NCI-H2171 (cell line): ENCODE measurements around the gene SPTBN4.
"Not testable (repeated sequence)": the region's sequence is repeated elsewhere in the genome, so short reads cannot be mapped to it uniquely, and the experiment has no call there.

Source experiments
- DNase-seq: peaks from one replicate; lab custom pipeline; 2025; lab: John Stamatoyannopoulos, UW

The SPTBN4 gene

GRCh38 chr19:40530091-40530901, 63.5 kb downstream of the SPTBN4 start:
- peak; percentile 50 for DNase-seq

- DNase-seq, result no peak
Measured at GRCh38 chr19:40533508-40533907, 66.7 kb downstream of the SPTBN4 start.

DNA sequence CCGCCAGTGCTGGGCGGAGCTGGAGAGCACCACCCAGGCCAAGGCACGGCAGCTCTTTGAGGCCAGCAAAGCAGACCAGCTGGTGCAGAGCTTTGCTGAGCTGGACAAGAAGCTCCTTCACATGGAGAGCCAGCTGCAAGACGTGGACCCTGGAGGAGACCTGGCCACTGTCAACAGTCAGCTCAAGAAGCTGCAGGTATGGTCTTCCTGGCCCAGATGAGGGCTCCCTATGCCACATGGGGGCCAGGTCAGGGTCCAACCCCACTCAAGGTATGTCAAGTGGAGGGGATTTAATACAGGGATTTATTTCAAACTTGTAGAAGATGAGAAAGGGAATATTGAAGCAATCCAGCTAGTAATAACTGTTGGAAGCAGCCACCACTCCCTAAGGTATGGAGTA, 67.3 kb downstream of the SPTBN4 start:
- DNase-seq, result no peak

GRCh38 chr19:40539070-40539469, 72.3 kb downstream of the SPTBN4 start:
- DNase-seq, result no peak

GRCh38 chr19:40542202-40542859, 75.5 kb downstream of the SPTBN4 start:
- peak; percentile 98 for DNase-seq

GRCh38 chr19:40543029-40543597, 76.3 kb downstream of the SPTBN4 start:
- DNase-seq, result no peak

DNA sequence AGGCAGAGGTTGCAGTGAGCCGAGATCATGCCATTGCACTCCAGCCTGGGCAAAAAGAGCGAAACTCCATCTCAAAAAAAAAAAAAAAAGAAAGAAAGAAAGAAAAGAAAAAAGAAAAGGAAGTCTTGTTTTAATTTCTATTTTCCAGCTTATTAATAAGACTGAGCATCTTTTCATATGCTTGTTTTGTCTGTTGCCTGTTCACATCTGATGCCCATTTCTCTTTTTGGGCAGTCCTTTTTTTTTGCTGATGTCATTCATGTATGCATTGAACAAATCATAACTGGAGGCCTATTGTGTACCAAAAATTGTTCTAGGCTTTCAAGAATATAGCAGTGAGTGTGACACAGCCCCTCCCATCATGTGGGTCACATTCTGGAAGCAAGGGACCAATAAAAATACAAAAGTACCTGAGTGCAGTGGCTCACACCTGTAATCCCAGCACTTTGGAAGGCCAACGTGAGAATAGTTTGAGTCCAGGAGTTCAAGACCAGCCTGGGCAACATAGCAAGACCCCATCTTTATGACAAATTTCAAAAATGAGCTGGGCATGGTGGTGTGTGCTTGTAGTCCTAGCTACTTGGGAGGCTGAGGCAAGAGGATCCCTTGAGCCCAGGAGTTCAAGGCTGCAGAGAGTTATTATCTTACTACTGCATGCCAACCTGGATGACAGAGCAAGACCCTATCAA, 79.5 kb downstream of the SPTBN4 start:
- not testable (repeated sequence) for DNase-seq

GRCh38 chr19:40547190-40547589, 80.4 kb downstream of the SPTBN4 start:
- DNase-seq, result not testable (repeated sequence)

- no peak for DNase-seq
Measured at GRCh38 chr19:40547836-40548235, 81.0 kb downstream of the SPTBN4 start.

- no peak for DNase-seq
Measured at GRCh38 chr19:40549007-40549708, 82.4 kb downstream of the SPTBN4 start.

DNA sequence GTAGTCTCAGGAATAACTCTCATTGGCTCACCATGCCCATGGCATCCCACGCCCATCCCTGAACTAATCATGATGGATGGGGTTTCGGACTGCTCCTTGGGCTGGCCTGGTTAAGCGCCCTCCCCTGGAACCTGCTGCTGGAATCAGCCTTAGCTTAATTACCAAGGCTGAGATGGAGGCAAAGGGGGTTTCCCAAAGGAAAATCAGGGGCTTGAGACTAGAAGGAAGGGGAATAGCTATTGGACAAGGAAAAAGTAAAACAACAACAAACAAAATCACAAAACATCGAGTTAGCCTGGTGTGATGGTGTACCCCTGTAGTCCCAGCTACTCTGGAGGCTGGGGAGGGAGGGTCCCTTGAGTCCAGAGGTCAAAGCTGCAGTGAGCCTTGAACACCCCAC, 84.2 kb downstream of the SPTBN4 start:
- DNase-seq, result no peak

DNA sequence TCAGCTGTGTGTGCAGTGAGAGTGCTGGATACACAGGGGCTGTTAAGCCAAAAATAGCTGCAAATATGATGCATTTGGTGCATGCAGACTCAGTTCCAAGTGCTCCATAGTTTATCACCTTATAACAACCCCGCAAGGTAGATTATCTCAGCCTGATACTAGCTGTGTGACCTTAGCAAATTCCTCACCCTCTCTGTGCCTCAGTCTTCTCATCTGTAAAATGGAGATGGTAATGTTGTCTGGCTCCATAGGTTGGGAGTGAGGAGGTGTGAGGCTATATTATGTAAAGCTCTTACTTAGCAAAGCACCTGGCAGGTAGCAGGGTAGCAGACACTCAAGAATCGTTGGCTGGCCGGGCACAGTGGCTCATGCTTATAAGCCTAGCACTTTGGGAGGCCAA, 86.0 kb downstream of the SPTBN4 start:
- DNase-seq, result no peak

GRCh38 chr19:40553885-40554857, 87.4 kb downstream of the SPTBN4 start:
- DNase-seq, result no peak

DNA sequence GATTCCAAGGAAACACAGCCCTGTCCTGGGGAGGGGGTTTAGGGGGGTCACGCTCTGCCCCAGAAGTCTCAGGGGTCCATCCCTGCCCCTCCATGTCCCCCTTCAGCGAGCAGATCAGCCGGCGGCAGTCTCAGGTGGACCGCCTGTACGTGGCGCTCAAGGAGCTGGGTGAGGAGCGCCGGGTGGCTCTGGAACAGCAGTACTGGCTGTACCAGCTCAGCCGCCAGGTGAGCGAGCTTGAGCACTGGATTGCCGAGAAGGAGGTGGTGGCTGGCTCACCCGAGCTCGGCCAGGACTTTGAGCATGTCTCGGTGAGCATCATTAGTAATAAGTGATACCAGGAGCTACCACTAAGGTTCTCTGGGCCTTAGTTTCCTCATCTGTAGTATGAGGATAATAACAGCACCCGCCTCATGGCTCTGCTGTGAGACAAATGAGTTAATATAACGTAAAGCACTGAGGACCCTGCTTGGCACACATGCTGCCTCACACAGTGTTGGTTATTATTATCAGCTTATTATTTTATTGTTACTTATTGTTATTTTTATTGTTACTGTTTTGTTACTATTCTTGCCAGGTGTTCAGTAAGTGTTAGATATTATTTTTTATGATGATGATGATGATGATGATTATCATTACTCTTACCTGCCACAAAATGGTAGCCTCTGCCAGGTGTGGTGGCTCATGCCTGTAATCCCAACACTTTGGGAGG, 89.3 kb downstream of the SPTBN4 start:
- no peak for DNase-seq

GRCh38 chr19:40556953-40557530, 90.2 kb downstream of the SPTBN4 start:
- no peak for DNase-seq

- DNase-seq, result no peak
Measured at GRCh38 chr19:40559394-40559793, 92.6 kb downstream of the SPTBN4 start.

- DNase-seq, result peak; percentile 84
Measured at GRCh38 chr19:40560092-40560507, 93.3 kb downstream of the SPTBN4 start.

- no peak for DNase-seq
Measured at GRCh38 chr19:40561947-40562346, 95.1 kb downstream of the SPTBN4 start.

- DNase-seq, result not testable (repeated sequence)
Measured at GRCh38 chr19:40564535-40564934, 97.7 kb downstream of the SPTBN4 start.

DNA sequence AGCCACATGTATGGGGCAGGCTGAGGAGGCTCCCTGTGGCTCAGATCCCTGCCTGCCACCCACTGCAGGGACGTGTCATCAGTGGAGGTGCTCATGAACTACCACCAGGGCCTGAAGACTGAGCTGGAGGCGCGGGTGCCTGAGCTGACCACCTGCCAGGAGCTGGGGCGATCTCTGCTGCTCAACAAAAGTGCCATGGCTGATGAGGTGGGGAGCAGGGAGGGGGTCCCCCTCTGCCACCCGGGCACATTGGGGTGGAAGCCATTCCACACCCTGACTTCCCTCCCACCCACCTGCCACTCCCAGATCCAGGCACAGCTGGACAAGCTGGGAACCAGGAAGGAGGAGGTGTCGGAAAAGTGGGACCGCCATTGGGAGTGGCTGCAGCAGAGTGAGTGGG, 98.6 kb downstream of the SPTBN4 start:
- DNase-seq, result no peak
